ENCODE measurements around the gene ZNF850.

The ZNF850 gene

GRCh38 chr19:36707134-36707533, 65.5 kb downstream of the ZNF850 start:
- DNase-seq (ENCODE audit: low read depth in 4 of 4, low spot score in 1 of 4), result no peak

- DNase-seq (ENCODE audit: low read depth in 4 of 4, low spot score in 1 of 4), result no peak
These were observed 84.5 kb downstream of the ZNF850 start for GRCh38 chr19:36688058-36688457.

GRCh38 chr19:36687214-36688056, 85.2 kb downstream of the ZNF850 start, which contains the start of gene ZNF567:
TSS of gene ZNF567 (plus strand) at chr19:36687612. CDS start at chr19:36694868, 7,256 bp downstream.
- DNase-seq (ENCODE audit: low read depth in 4 of 4, low spot score in 1 of 4), result peak; percentile 96 to 100 (median 98)

GRCh38 chr19:36686365-36687213, 86.0 kb downstream of the ZNF850 start:
- no peak for DNase-seq (ENCODE audit: low read depth in 4 of 4, low spot score in 1 of 4)

GRCh38 chr19:36685835-36686234, 86.8 kb downstream of the ZNF850 start:
- no peak for DNase-seq (ENCODE audit: low read depth in 4 of 4, low spot score in 1 of 4)

- DNase-seq (ENCODE audit: low read depth in 4 of 4, low spot score in 1 of 4), result no peak
These were observed 93.2 kb downstream of the ZNF850 start for GRCh38 chr19:36679455-36679854.

GRCh38 chr19:36674201-36674600, 98.4 kb downstream of the ZNF850 start:
- DNase-seq (ENCODE audit: low read depth in 4 of 4, low spot score in 1 of 4), result no peak

GRCh38 chr19:36672368-36672767, 100.2 kb downstream of the ZNF850 start:
- DNase-seq (ENCODE audit: low read depth in 4 of 4, low spot score in 1 of 4), result no peak

GRCh38 chr19:36668646-36669045, 104.0 kb downstream of the ZNF850 start:
- DNase-seq (ENCODE audit: low read depth in 4 of 4, low spot score in 1 of 4), result no peak

- DNase-seq (ENCODE audit: low read depth in 4 of 4, low spot score in 1 of 4), result no peak
These were observed 106.8 kb downstream of the ZNF850 start for GRCh38 chr19:36665832-36666231.

Data from stimulated activated CD4-positive, alpha-beta T cell treated with anti-CD3 and anti-CD28 coated beads, Interleukin-1b, Interleukin-23, amount 100 ng/mL, for 24 hours (primary cell).